Smooth muscle cell of trachea (primary cell): Measurements from ENCODE around the gene NFKBIB. TPM values are rescaled to one million over a fixed set of nuclear protein-coding genes. Genes with fewer than 3 reads are reported as not detected.

Experiments
- total RNA-seq: library from RNA; depleted of rRNA; stranded (reverse); fragments of >200 nt; gene quantifications from 2 replicates; pipeline ENCODE4 v1.2.1, GENCODE V29; 2014

Gene NFKBIB
- total RNA-seq = 9.9 and 17.5 TPM in 2 replicates

GRCh38 chr19:38899447-38900201, at the start of gene NFKBIB, which contains the start of gene SIRT2:
NFKBIB (plus strand) TSS chr19:38899969; CDS start chr19:38900033, 64 bp downstream.
SIRT2 (minus strand) TSS chr19:38899618; CDS start chr19:38899521, 97 bp downstream.

GRCh38 chr19:38877781-38878574, 21.8 kb upstream of the NFKBIB start, which contains the start of gene RINL:
RINL (minus strand) TSS chr19:38878275; CDS start chr19:38876742, 1,533 bp downstream.

GRCh38 chr19:38929929-38930775, 30.4 kb downstream of the NFKBIB start, which contains the start of gene SARS2:
SARS2 (minus strand) TSS chr19:38930763; CDS start chr19:38930736, 27 bp downstream.

GRCh38 chr19:38930776-38931520, 31.2 kb downstream of the NFKBIB start, which contains the start of gene MRPS12:
MRPS12 (plus strand) TSS chr19:38930944; CDS start chr19:38931295, 351 bp downstream.

Other genes starting within 250 kb of the NFKBIB start
- 0.15 and 0.17 TPM in 2 replicates for gene CAPN12, start 155.5 kb upstream of the NFKBIB start, total RNA-seq
- gene LGALS7, start 126.5 kb upstream of the NFKBIB start, total RNA-seq = not detected in 2 replicates
- gene LGALS7B, start 110.8 kb upstream of the NFKBIB start, total RNA-seq = 0.73 TPM in 1 of 2 replicates, not detected in the other
- gene LGALS4, start 87.0 kb upstream of the NFKBIB start, total RNA-seq = not detected in 2 replicates
- gene ECH1, start 68.2 kb upstream of the NFKBIB start, total RNA-seq = 12.2 and 33.6 TPM in 2 replicates
- 259 and 326 TPM in 2 replicates for gene HNRNPL, start 50.0 kb upstream of the NFKBIB start, total RNA-seq
- 2.0 and 2.8 TPM in 2 replicates for gene RINL, start 21.7 kb upstream of the NFKBIB start, total RNA-seq
- 69.5 and 96.8 TPM in 2 replicates for gene SIRT2, start 351 bp upstream of the NFKBIB start, total RNA-seq
- gene CCER2, start 12.2 kb downstream of the NFKBIB start, total RNA-seq = not detected in 2 replicates
- 13.9 and 14.5 TPM in 2 replicates for gene SARS2, start 30.8 kb downstream of the NFKBIB start, total RNA-seq
- gene MRPS12, start 31.0 kb downstream of the NFKBIB start, total RNA-seq = 24.5 and 35.5 TPM in 2 replicates
- gene FBXO17, start 75.8 kb downstream of the NFKBIB start, total RNA-seq = 28.1 and 49.3 TPM in 2 replicates
- gene FBXO27, start 132.6 kb downstream of the NFKBIB start, total RNA-seq = 0.58 and 7.4 TPM in 2 replicates
- gene ACP7, start 184.4 kb downstream of the NFKBIB start, total RNA-seq = under 0.01 and 0.15 TPM in 2 replicates
- gene PAK4, start 225.8 kb downstream of the NFKBIB start, total RNA-seq = 7.8 and 11.8 TPM in 2 replicates